SU-DHL-6 (cell line): ENCODE data around the gene MROH2A.
A peak's percentile ranks its signal among the peaks of the same experiment; 100 is the strongest.

Experiments
- H2AFZ ChIP-seq: fragments of 200-600 bp; sonication (generic); 2 replicates; pipeline ENCODE4 v1.6.1; 2014; ENCODE audit warnings: low read depth, mild to moderate bottlenecking, moderate library complexity, mixed read lengths, antibody characterized with exemption, low read length; ENCODE audit not compliant: severe bottlenecking
- H3F3A ChIP-seq: fragments of 200-600 bp; shearing (Covaris generic); 2 replicates; pipeline ENCODE4 v1.6.0; 2016; ENCODE audit warnings: antibody characterized with exemption, mild to moderate bottlenecking; ENCODE audit not compliant: insufficient read depth
- H3K27ac ChIP-seq: fragments of 200-600 bp; sonication (generic); 2 replicates; pipeline ENCODE4 v1.5.1; 2016; ENCODE audit warnings: low read depth, mild to moderate bottlenecking, low read length, moderate library complexity, mixed read lengths
- H3K27me3 ChIP-seq: fragments of 200-600 bp; sonication (generic), shearing (Covaris generic); 2 replicates; pipeline ENCODE4 v1.6.0; 2014; ENCODE audit warnings: mild to moderate bottlenecking, low read length
- H3K36me3 ChIP-seq: fragments of 200-600 bp; sonication (generic); 2 replicates; pipeline ENCODE4 v1.6.1; 2014; ENCODE audit warnings: mild to moderate bottlenecking, low read length, mixed read lengths
- H3K4me2 ChIP-seq: fragments of 300-600, 200-600 bp; shearing (Covaris generic), sonication (generic); 2 replicates; pipeline ENCODE4 v1.6.0; 2014; ENCODE audit warnings: low read length, low read depth, mild to moderate bottlenecking; ENCODE audit not compliant: poor library complexity, severe bottlenecking
- H3K4me3 ChIP-seq: fragments of 200-600 bp; sonication (generic); 2 replicates; pipeline ENCODE4 v1.5.1; 2014; ENCODE audit warnings: antibody characterized with exemption, low read length, mild to moderate bottlenecking, mixed read lengths; ENCODE audit not compliant: insufficient read depth, poor library complexity, severe bottlenecking
- H3K79me2 ChIP-seq: fragments of 200-600 bp; sonication (generic); 2 replicates; pipeline ENCODE4 v1.6.1; 2014; ENCODE audit warnings: mild to moderate bottlenecking, low read length, moderate library complexity; ENCODE audit not compliant: insufficient read depth
- H3K9ac ChIP-seq: fragments of 200-600 bp; sonication (generic); 2 replicates; pipeline ENCODE4 v1.7.0; 2014; ENCODE audit warnings: mild to moderate bottlenecking, low read length
- H3K9me2 ChIP-seq: fragments of 200-600 bp; sonication (generic); replicated peaks from 2 replicates; pipeline ENCODE4 v1.6.1; 2014; ENCODE audit warnings: low read length; ENCODE audit not compliant: insufficient read depth
- H3K9me3 ChIP-seq: fragments of 200-600 bp; sonication (generic); 2 replicates; pipeline ENCODE4 v1.6.1; 2014; ENCODE audit warnings: low read length, mixed read lengths; ENCODE audit not compliant: insufficient read depth
- H4K20me1 ChIP-seq: fragments of 200-600 bp; sonication (generic); 2 replicates; pipeline ENCODE4 v1.6.1; 2014; ENCODE audit warnings: low read depth, mild to moderate bottlenecking, antibody characterized with exemption, low read length, moderate library complexity, mixed read lengths
- EZH2phosphoT487 ChIP-seq: fragments of 200-600 bp; sonication (generic), shearing (Covaris generic); conservative IDR thresholded peaks from 2 replicates; pipeline ENCODE4 v1.6.1; 2018; ENCODE audit warnings: mild to moderate bottlenecking, antibody characterized with exemption, low read length, moderate library complexity, mixed read lengths
- TF ChIP-seq, protein P1 (sequence below): fragments of 200-600 bp; sonication (generic); IDR thresholded peaks from one replicate; pipeline ENCODE4 v1.5.1; 2017; ENCODE audit warnings: antibody characterized with exemption, mild to moderate bottlenecking, low read length, moderate library complexity; ENCODE audit not compliant: insufficient read depth, poor library complexity, severe bottlenecking

MROH2A gene

GRCh38 chr2:233831011-233831721, 53.0 kb downstream of the MROH2A start:
- Histone ChIP-seq H4K20me1 (no peaks in the 10 kb centered on the region), H2AFZ (no peak overlapping the region), H3K4me2 (peak overlapping the region; percentile 56), H3K27me3 (no peaks in the 10 kb centered on the region), H3K4me3 (no peak overlapping the region), H3F3A (peaks cover 49% of the 10 kb centered on the region), H3K9me3 (no peaks in the 10 kb centered on the region), H3K9ac (peak overlapping the region; percentile 43; the same call in 1 of the 2 replicates), H3K9me2 (no peaks in the 10 kb centered on the region), H3K36me3 (0 out of 2 replicates have a peak, but pooled peaks cover under 1% of the 10 kb centered on the region), H3K79me2 (0 out of 2 replicates have a peak, but pooled peaks cover 2% of the 10 kb centered on the region), H3K27ac (peak overlapping the region; percentile 90)
- no peak for TF ChIP-seq EZH2phosphoT487
- TF ChIP-seq, protein P1, sequence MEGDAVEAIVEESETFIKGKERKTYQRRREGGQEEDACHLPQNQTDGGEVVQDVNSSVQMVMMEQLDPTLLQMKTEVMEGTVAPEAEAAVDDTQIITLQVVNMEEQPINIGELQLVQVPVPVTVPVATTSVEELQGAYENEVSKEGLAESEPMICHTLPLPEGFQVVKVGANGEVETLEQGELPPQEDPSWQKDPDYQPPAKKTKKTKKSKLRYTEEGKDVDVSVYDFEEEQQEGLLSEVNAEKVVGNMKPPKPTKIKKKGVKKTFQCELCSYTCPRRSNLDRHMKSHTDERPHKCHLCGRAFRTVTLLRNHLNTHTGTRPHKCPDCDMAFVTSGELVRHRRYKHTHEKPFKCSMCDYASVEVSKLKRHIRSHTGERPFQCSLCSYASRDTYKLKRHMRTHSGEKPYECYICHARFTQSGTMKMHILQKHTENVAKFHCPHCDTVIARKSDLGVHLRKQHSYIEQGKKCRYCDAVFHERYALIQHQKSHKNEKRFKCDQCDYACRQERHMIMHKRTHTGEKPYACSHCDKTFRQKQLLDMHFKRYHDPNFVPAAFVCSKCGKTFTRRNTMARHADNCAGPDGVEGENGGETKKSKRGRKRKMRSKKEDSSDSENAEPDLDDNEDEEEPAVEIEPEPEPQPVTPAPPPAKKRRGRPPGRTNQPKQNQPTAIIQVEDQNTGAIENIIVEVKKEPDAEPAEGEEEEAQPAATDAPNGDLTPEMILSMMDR = no peak

- Histone ChIP-seq H3F3A (peaks cover 55% of the 10 kb centered on the region), H4K20me1 (no peaks in the 10 kb centered on the region), H3K4me3 (peak overlapping the region; percentile 17), H3K9me2 (no peaks in the 10 kb centered on the region), H3K9me3 (no peaks in the 10 kb centered on the region), H3K27ac (peak overlapping the region; percentile 90), H3K27me3 (no peaks in the 10 kb centered on the region), H2AFZ (no peak overlapping the region), H3K9ac (peak overlapping the region; percentile 43), H3K79me2 (0 out of 2 replicates have a peak, but pooled peaks cover 8% of the 10 kb centered on the region), H3K36me3 (peaks cover 6% of the 10 kb centered on the region; the same call in 1 of the 2 replicates), H3K4me2 (peak overlapping the region; percentile 56)
- no peak for TF ChIP-seq EZH2phosphoT487
- TF ChIP-seq, protein P1 = no peak
Measured at GRCh38 chr2:233831861-233832260, 53.7 kb downstream of the MROH2A start.

GRCh38 chr2:233832414-233832813, 54.3 kb downstream of the MROH2A start:
- Histone ChIP-seq H3K9ac (peak overlapping the region; percentile 43), H3F3A (peaks cover 58% of the 10 kb centered on the region), H3K27ac (peak overlapping the region; percentile 90), H3K79me2 (peaks cover 11% of the 10 kb centered on the region), H3K4me2 (peak overlapping the region; percentile 56), H2AFZ (peak overlapping the region; percentile 32), H3K9me2 (no peaks in the 10 kb centered on the region), H3K4me3 (no peak overlapping the region), H3K36me3 (peaks cover 9% of the 10 kb centered on the region), H3K9me3 (no peaks in the 10 kb centered on the region), H3K27me3 (no peaks in the 10 kb centered on the region), H4K20me1 (no peaks in the 10 kb centered on the region)
- TF ChIP-seq, protein P1 = no peak
- no peak for TF ChIP-seq EZH2phosphoT487
